GM18499 (cell line): ENCODE data around the gene HOMER3.
"Not testable (repeated sequence)": the region's sequence is repeated elsewhere in the genome, so short reads cannot be mapped to it uniquely, and the experiment has no call there.

Experiments
- ATAC-seq: cut with Tn5 transposase; IDR thresholded peaks from one replicate; pipeline ENCODE4 v1.9.1; 2021; ENCODE audit warnings: moderate number of reproducible peaks; ENCODE audit not compliant: insufficient read depth, unreplicated experiment

The HOMER3 gene

DNA sequence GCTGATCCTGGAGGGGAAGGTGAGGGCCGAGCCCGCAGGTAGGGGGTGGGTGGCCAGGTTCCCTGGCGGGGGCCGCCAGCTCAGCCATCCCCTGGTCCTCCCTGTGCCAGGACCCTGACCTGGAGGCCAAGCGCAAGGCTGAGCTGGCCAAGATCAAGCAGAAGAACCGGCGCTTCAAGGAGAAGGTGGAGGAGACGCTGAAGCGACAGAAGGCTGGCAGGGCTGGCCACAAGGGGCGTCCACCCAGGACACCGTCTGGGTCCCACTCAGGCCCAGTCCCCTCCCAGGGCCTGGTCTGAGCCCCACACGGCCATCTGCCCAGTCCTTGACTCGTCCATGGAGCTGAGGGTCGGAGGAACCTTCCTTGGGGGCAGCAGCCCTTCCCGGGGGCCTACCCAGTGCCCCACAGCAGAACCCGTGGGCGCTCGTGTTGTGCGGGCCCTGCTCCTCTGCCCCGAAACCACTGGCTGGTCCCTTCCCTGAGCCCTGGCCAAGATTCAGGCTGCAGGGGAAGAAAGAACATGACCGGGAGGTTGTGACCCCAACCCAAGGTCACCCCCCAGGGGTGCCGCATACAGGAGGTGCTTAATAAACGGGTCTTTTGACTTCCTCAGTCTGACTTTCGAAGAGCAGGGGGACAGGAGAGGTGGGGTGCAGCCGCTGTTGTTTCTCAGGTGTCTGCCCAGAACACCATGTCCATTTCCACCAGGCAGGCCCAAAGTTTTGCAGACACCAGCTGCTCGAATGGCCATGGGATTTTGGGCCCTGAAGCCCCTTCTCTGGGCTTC, 12.8 kb downstream of the HOMER3 start:
- ATAC-seq = no peak

DNA sequence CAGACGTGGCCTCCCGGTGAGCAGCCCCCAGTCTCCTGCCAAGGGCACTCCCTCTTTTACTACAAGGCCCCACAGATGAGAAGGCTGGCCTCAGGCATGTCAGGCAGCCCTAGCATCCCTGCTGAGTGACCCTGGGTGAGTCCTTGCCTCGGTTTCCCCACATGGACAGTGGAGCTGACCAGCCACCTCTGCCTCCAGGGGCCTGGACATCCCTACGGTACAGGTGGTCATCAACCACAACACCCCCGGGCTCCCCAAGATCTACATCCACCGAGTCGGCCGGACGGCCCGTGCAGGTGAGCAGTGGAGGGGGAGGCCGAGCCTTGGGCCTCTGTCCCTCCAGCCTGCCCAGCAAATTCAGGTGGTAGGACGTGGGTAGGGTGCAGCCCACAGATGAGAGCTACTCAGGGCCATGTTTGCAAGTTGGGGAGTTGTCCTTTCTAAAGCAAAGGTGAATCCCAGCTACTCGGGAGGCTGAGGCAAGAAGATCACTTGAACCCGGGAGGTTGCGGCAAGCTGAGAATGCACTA, 16.3 kb downstream of the HOMER3 start:
- no peak for ATAC-seq

DNA sequence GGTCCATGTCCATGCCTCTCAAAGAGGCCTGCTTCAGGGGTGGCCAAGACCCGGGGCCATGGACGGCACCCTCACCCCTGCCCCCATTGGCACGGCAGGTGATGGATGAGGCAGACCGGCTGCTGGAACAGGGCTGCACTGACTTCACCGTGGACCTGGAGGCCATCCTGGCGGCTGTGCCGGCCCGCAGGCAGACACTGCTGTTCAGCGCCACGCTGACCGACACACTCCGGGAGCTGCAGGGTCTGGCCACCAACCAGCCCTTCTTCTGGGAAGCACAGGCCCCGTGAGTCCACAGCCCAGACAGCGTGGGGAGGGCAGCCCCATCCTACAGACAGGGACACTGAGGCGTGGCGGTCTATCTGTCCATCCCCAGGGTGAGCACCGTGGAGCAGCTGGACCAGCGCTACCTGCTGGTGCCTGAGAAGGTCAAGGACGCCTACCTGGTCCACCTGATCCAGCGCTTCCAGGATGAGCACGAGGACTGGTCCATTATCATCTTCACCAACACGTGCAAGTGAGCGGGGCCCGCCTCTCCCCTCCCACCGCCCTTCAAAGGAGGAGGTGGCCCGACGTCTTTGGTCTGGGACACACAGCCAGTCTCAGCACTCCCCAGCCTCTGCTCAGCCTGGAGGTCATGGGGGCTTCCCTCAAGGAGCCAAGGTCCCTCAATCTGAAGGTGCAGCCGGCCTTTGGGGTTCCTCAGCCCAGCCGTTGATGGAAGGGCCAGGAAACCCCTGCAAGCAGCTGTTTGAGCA, 18.6 kb downstream of the HOMER3 start:
- ATAC-seq = no peak

DNA sequence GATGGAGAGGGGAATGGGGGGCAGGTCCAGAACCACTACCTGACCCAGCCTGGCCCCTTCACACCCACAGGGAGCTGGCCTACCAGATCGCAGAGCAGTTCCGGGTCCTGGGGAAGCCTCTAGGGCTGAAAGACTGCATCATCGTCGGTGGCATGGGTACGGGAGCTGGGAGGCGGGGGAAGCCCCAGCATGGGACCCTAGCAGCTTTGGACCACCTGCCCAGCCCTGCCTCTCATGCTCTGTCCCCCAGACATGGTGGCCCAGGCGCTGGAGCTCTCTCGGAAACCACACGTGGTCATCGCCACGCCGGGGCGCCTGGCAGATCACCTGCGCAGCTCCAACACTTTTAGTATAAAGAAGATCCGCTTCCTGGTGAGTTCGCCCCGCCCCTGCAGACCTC, 19.4 kb downstream of the HOMER3 start:
- ATAC-seq = no peak

DNA sequence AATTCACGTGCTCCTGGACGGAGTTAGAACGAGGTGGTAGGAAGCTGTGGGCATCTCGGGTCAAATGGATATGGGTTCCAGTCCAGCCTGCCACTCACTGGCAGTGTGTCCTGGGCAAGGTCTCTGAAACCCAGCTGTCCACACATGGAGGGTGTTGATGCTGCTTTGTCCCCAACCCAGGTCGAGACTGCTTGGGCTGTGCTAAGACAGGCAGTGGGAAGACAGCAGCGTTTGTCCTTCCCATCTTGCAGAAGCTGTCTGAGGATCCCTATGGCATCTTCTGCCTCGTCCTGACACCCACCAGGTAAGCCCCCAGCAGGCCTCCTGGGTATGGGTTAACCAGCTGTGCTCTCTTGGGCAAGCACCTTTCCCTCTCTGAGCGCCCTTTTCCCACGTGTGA, 20.6 kb downstream of the HOMER3 start:
- no peak for ATAC-seq

DNA sequence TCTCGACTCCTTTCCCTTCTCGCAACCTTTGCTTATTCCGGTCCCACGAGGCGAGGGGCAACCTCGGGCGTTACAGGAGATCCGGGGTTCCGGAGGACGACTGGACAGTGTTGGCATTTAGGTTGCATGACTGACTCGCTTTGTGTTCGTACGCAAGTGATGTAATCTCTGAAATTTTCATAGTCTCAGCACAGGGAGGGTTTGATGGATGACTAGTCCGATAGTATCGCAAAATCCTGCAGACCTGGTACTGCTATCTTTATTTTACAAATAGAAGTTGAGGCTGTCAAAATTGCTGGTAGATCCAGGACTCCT, 21.2 kb downstream of the HOMER3 start:
- no peak for ATAC-seq

DNA sequence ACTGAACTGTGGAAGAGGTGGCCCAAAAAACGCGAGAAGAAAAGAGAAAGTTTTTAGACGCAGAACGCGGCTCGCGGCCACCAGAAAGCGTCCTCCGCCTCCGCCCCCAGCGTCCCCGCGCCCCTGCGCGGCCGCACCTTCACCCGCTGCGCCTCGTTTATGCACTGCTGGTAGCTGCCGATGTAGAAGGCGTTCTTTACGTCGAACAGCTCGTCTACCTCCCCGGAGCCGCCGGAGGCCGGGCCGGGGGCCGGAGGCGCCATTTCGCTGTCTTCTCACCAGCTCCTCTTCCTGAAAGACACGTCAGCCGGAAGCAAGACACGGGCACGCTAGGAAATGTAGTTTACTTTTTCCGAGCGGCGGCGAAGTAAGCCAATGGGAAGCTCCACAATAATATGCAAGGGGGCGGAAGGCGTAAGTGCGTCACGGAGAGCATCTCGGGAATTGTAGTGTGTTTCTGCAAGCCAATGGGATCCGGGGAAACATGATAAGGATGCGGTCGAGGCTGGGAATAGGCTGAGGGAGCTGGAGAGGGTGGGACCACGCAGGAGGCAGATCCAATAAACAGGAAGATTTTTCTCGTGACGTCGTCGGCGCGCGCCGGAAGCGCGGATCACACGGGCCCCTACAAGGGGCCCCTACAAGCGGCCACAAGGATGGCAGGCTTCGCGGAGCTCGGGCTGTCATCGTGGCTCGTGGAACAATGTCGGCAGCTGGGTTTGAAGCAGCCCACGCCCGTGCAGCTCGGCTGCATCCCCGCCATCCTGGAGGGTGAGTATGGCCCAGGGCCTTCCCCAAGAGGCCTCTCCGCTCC, 21.7 kb downstream of the HOMER3 start, which contains the start of the genes COPE and DDX49:
Gene COPE, minus strand, starts transcription at position 302 of the 814 bp plus-strand sequence. Its CDS starts 39 bp downstream, at position 263.
Gene DDX49, plus strand, starts transcription at position 630 of the 814 bp plus-strand sequence. Its CDS starts 27 bp downstream, at position 657.
- ATAC-seq = peak; percentile 83

DNA sequence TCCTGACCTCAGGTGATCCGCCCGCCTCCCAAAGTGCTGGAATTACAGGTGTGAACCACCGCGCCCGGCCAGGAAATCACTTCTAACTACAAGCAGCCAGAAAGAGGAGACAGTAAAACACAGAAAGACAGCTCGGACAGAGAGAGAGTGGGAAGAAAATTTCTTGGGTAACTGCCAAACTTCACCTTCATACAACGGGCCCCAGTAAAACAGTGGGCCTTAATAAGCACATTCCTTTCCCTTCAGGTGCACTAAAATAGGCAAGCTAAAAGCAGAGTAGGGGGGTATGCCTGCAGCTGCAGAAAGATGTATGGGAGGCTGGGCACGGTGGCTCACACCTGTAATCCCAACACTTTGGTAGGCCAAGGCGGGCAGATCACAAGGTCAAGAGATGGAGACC, 23.4 kb downstream of the HOMER3 start:
- ATAC-seq = not testable (repeated sequence)

DNA sequence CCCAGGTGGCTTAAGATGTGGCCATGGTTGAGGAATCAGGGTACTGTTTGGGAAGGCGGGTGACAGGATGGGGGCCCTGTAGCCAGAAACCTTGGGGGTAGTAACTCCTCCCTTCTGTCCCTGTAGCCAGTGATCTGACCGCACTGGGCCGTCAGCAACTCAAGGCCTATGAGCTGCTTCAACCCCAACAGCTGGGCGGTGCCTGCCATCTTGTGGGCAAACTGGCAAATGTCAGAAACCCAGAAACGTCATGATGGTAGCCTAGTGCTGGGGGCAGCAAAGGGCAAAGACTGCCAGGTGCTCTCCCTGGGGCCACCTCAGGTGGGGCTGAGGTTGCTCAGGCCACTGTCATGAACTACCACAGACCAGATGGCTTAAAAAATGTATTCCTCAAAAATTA, 25.4 kb downstream of the HOMER3 start:
- no peak for ATAC-seq

DNA sequence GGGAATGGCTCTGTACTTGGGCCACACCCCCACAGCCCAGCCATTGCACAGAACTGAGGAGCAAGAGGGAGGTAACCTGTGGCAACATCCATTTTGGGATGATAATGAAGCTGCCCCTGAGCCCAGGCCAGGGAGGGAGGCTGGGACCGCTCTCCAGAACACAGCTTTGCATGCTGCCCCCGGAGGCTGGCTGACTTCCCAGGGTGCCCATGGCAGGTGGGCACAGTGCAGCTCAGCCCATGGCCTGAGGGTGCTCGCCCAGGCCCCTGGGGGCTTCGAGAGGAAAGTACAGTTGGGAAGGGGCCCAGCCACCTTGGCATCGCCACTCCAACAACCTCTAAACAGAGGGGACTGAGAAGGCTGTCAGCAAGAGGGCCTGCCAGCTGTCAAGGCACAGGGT, 27.6 kb downstream of the HOMER3 start:
- ATAC-seq = no peak

DNA sequence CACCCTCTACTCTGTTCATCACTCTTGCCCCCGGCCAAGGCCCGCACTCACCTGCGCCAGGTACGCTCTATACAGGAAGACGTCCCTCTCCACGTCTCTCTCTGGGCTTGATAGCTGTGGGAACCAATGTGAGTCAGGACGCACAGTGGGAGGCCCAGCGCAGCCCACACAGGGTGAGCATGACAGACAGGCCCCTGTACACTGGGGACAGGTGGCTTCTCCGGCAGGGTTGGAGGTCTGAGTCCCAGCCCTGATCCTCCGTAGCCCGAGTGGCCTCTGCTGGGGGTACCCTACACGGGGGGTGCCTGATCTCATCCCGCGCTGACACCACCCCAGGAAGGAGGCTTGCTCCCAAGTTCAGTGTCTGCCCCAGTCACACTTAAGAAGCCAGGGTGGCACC, 28.1 kb downstream of the HOMER3 start:
- no peak for ATAC-seq

DNA sequence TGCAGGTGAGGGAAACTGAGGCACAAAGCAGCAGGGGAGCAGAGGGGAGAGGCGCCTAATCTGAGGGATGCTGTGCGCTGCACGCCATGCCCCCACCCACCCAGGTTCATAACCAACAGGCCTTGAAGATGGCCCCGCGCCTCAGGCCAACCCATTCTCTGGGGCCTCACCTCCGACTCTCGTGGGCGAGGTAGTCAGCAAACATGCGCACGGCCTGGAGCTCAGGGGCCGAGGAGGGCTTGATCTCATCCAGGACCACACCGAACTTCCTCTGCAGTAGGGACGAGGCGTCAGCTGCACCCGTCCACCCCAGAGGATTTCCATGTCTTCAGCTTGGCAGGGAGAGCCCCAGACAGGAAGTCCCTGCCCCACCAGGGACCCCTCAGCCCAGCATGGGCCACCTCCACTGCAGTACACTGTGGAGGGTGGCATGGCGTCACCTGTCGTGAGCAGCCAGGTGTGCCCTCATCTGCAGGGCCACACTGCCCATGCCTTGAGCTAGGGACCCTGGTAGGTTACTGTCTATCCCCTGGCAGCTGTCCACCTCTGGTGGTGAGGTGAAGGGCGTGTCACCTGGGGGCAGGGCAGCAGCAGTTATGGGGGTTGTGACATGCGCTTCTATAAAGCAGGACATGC, 30.1 kb downstream of the HOMER3 start:
- no peak for ATAC-seq

DNA sequence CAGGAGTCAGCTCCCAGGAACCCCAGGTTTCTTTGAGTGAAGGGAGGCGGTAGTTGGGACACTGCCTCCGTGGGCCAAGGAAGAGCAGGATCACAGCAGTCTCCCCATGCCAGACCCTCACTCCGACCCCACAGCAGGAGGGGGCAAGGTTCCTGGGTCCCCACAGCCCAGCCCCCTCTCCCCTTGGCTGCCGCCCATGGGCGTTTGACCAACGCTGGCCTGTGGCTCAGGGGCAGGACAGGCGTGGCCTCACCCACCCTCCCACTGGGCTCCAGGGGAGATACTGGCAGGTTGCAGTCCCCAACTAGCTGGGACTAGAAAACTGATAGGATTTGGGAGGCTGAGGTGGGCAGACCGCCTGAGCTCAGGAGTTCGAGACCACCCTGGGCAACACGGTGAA, 31.0 kb downstream of the HOMER3 start:
- no peak for ATAC-seq

DNA sequence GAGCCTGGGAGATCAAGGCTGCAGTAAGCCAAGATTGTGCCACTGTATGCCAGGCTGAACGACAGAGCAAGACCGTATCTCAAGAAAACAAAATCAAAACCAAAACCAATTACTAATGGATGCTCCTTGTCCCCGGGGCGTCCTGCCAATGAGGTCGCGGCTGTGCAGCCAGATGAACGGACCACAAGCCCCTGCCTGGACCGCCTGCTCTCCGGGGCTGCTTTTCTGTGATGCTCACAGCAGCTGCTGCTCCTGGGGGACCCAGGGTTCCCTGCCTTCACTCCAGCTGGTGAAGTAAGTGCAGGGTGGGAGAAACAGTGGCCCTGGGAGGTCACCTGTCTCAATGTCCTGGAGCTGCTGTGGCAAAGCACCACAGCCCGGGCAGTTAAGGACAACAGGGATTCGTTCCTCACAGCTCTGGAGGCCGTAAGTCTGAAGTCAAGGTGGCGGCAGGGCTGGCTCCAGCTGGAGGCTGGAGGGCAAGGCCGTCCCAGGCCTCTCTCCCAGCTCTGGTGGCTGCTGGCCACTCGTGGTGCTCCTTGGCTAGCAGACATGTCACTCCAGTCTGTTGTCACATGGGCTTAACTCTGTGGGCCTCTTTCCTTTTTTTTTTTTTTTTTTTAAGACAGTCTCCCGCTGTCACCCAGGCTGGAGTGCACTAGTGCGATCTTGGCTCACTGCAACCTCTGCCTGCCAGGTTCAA, 31.9 kb downstream of the HOMER3 start:
- ATAC-seq = no peak

DNA sequence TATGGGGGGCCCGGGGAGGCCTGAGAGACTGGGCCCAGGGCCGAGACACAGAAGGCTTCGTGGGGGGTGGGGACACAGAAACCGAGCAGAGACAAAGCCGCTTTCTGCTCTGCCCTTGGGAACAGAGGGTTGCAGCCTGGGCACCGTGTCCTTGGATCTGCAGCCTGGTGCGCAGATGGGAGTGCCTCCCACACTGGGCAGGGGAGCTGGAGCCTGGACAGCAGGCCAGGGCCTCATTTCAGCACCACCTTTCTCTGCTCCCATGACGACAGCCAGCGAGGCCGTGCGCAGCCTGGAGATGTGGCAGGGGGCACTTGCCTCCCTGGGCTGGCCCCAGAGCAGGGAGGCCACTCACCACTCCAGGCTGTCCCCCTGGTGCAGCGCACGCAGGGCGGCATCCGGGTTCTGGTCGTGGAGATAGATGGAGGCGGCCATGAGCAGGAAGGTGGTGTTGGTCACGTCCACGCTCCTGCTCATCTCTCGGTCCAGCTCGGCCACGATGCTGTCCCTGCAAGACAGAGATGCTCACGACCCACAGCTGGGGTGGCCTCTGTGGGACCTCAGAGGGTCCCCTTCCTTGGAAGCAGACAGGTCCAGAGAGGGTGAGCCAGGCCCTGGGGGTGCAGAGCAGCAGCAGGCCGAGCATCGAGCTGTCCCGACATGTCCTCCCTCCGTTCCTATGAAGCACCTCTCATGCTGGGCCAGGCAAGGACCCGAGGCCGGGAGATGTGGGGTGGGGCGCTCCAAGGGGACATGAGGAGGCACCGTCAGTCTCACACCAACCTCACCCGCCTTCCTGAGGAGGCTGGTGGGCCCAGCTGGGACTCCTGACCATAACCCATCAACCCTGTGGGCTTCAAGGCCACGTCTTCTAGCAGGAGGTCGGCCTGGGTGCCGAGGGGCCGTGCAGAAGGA, 34.2 kb downstream of the HOMER3 start:
- ATAC-seq = no peak

DNA sequence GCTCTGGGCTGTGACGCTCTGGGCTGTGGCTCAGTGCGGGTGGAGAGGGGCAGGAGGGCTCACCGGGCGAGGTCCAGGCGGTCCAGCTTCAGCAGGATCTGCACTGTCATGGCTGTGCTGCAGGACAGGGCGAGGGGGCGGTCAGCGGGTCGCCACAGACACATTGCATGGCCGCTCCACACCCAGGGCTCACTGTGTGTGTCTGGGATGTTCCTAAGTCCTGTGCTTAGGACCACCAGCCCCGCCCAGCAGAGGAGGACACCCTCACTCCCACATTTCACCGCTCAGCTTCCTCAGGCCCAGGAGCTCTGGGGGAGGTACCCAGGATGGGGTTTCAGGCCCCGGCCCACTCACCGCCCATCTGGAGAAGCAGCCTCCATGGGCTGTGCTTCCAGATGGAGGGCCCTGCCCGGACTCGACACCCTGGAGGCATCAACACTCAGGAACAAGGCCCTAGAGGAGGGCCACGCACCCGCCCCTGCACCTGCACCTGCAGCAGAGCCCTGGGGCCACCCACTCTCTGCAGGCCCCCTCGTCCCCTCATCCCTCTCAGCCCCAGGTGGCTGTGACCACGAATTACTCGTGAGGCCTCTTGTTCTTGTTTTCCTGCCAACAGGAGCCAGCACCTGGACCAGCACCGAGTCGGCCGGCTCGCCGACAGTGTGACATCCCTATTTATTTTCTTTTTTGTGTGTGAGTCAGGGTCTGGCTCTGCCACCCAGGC, 35.3 kb downstream of the HOMER3 start:
- ATAC-seq = no peak

DNA sequence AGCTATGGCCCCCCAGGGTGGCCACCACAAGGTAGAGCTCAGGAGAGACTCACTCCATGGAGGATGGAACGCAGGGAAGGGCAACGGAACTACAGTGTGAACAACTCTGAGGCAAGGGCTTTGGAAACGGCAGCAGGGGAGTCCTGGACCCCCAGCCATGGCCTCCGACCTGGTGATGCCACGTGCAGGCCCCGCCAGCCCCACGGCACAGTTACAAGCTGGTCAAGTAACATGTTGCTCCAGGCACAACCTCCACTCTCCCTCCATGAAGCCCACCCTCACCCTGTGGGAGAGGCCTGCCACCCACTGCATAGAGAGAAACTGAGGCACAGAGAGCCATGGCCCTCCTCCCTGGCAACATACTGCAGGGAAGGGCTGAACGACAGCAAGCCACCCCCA, 36.0 kb downstream of the HOMER3 start:
- ATAC-seq = no peak
